K562 (cell line): Measurements from ENCODE around the gene C1orf174. TPM values are rescaled to one million over a fixed set of nuclear protein-coding genes. Genes with fewer than 3 reads are reported as not detected.
A peak's percentile ranks its signal among the peaks of the same experiment; 100 is the strongest.

ENCODE experiments used
- GATA2 ChIP-seq: sonication (generic); formaldehyde crosslinking; IDR thresholded peaks from 2 replicates; pipeline ENCODE4 v1.4.0; 2020; ENCODE audit warnings: mild to moderate bottlenecking, missing genetic modification reagents
- GATAD2A ChIP-seq: fragments of 450-650 bp; IDR thresholded peaks from 2 replicates; pipeline ENCODE4 v1.6.1; 2017
- HDAC1 ChIP-seq, 2 experiments: fragments of 450-650 bp; IDR thresholded peaks; 2 replicates each; pipeline ENCODE4 v1.6.1; 2016 to 2017; ENCODE audit warnings: inconsistent platforms in 1 of 2, mild to moderate bottlenecking in 1 of 2, moderate library complexity in 1 of 2
- KAT7 ChIP-seq: sonication (generic); formaldehyde crosslinking; IDR thresholded peaks from 2 replicates; pipeline ENCODE4 v1.8.0; 2022; ENCODE audit warnings: missing genetic modification reagents, mild to moderate bottlenecking, borderline replicate concordance
- MYC ChIP-seq, 2 experiments: fragments of 250-450 bp in 1 of 2; sonication (Bioruptor Pico) in 1 of 2; IDR thresholded peaks; 2 replicates each; pipeline versions ENCODE4 v1.5.1 to v1.6.1; 2012 to 2021; ENCODE audit warnings: low read depth in 2 of 2, borderline replicate concordance in 1 of 2, improper control_type of control experiment in 1 of 2, low read length in 1 of 2, mild to moderate bottlenecking in 1 of 2, moderate library complexity in 1 of 2
- NONO ChIP-seq, 2 experiments: fragments of 200-400 bp in 1 of 2; fragments of 450-650 bp in 1 of 2; formaldehyde crosslinking in 1 of 2; IDR thresholded peaks; 2 replicates each; pipeline ENCODE4 v1.6.1; 2017; ENCODE audit warnings: low read depth in 2 of 2, mild to moderate bottlenecking in 2 of 2, moderate library complexity in 2 of 2, low read length in 1 of 2
- PHTF2 ChIP-seq: fragments of 250-450 bp; sonication (Bioruptor Pico); IDR thresholded peaks from 2 replicates; pipeline ENCODE4 v1.5.0; 2021; ENCODE audit warnings: mild to moderate bottlenecking
- ZNF274 ChIP-seq: IDR thresholded peaks from 2 replicates; pipeline ENCODE4 v1.6.1; 2011; ENCODE audit warnings: low read depth, mild to moderate bottlenecking, low read length, moderate library complexity, borderline replicate concordance
- ZNF561 ChIP-seq: fragments of 450-650 bp; formaldehyde crosslinking; conservative IDR thresholded peaks from 2 replicates; pipeline ENCODE4 v1.4.0; 2020; ENCODE audit warnings: mild to moderate bottlenecking, moderate library complexity
- polyA plus RNA-seq, 8 experiments: library from polyadenylated mRNA; depleted of rRNA in 4 of 8; stranded (reverse) in 5 of 8; unstranded in 3 of 8; fragments of >200 nt; fragmentation: Nextera tagmentation in 2 of 8; fragmentation: Illumina TruSeq in 1 of 8; extraction: Ambion mirVana in 2 of 8; extraction: Trizol in 1 of 8; gene quantifications; 2 replicates each; pipeline versions ENCODE4 v1.2.1 to v1.2.3, GENCODE V29; 2011 to 2014; ENCODE audit warnings: inconsistent platforms in 1 of 8, missing spikeins in 1 of 8
- total RNA-seq, 7 experiments: library from RNA; depleted of rRNA in 6 of 7; stranded (reverse); fragments of >200 nt in 6 of 7; fragmentation: Illumina TruSeq in 2 of 7; extraction: Trizol in 2 of 7; gene quantifications; 2 replicates each; pipeline versions ENCODE4 v1.2.1 to v1.2.3, GENCODE V29; 2011 to 2021; ENCODE audit warnings: low replicate concordance in 1 of 7
- TF ChIP-seq, protein P1 (sequence below): sonication (generic); formaldehyde crosslinking; IDR thresholded peaks from 2 replicates; pipeline ENCODE4 v1.8.0; 2023; ENCODE audit warnings: mild to moderate bottlenecking, missing genetic modification reagents
- TF ChIP-seq, protein P2 (sequence below), 2 experiments: fragments of 450-650 bp in 1 of 2; sonication (generic) in 1 of 2; formaldehyde crosslinking in 1 of 2; IDR thresholded peaks in 1 of 2; conservative IDR thresholded peaks in 1 of 2; 2 replicates each; pipeline versions ENCODE4 v1.6.1 to v1.8.1; 2016 to 2023; ENCODE audit warnings: mild to moderate bottlenecking in 2 of 2, moderate library complexity in 2 of 2, inconsistent platforms in 1 of 2, missing genetic modification reagents in 1 of 2
- TF ChIP-seq, protein P3 (sequence below): fragments of 450-650 bp; formaldehyde crosslinking; conservative IDR thresholded peaks from 2 replicates; pipeline ENCODE4 v1.4.0; 2022; ENCODE audit warnings: mild to moderate bottlenecking, missing genetic modification characterization
- TF ChIP-seq, protein P4 (sequence below): fragments of 450-650 bp; formaldehyde crosslinking; IDR thresholded peaks from 2 replicates; pipeline ENCODE4 v1.4.0; 2020; ENCODE audit warnings: mild to moderate bottlenecking, moderate library complexity
- TF ChIP-seq, protein P5 (sequence below): fragments of 450-650 bp; formaldehyde crosslinking; IDR thresholded peaks from 2 replicates; pipeline ENCODE4 v1.4.0; 2020; ENCODE audit warnings: mild to moderate bottlenecking, mixed read lengths
- TF ChIP-seq, protein P6 (sequence below): fragments of 450-650 bp; formaldehyde crosslinking; IDR thresholded peaks from 2 replicates; pipeline ENCODE4 v1.4.0; 2020; ENCODE audit warnings: mild to moderate bottlenecking, moderate library complexity

C1orf174 gene
- total and polyA plus RNA-seq, 9 of the 15 experiments (the other 6 are each of a cell fraction or from before 2014, with no cell fraction given), result 38.5 to 64.9 (median 45.4) TPM

DNA sequence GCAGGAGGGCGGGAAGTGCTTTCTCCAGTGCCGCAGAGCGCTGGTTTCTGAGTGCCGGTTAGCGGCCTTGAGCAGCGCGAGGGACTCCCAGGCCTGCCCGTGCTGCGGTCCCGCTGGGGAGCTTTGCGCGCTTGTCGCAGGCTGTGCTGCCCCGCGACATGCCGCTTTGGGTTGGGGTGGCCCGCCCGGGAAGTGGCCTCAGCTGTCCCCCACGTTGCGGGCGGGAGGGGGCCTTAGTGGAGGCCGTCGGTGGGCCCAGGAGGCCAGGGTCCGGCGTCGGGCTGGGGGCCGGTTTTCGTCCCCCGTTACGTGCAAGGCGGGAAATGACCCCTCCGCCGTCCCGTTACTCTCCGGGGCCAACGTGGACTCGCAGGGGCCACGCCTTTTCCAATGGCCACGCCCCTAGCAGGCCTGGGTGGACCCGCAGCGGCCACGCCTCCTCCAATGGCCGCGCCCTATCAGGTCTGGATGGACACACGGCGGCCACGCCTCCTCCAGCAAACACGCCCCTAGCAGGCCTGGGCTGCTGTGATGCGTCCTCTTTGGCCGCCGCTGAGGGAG is 977 bp upstream of the C1orf174 start (continued):
- TF ChIP-seq, protein P1, sequence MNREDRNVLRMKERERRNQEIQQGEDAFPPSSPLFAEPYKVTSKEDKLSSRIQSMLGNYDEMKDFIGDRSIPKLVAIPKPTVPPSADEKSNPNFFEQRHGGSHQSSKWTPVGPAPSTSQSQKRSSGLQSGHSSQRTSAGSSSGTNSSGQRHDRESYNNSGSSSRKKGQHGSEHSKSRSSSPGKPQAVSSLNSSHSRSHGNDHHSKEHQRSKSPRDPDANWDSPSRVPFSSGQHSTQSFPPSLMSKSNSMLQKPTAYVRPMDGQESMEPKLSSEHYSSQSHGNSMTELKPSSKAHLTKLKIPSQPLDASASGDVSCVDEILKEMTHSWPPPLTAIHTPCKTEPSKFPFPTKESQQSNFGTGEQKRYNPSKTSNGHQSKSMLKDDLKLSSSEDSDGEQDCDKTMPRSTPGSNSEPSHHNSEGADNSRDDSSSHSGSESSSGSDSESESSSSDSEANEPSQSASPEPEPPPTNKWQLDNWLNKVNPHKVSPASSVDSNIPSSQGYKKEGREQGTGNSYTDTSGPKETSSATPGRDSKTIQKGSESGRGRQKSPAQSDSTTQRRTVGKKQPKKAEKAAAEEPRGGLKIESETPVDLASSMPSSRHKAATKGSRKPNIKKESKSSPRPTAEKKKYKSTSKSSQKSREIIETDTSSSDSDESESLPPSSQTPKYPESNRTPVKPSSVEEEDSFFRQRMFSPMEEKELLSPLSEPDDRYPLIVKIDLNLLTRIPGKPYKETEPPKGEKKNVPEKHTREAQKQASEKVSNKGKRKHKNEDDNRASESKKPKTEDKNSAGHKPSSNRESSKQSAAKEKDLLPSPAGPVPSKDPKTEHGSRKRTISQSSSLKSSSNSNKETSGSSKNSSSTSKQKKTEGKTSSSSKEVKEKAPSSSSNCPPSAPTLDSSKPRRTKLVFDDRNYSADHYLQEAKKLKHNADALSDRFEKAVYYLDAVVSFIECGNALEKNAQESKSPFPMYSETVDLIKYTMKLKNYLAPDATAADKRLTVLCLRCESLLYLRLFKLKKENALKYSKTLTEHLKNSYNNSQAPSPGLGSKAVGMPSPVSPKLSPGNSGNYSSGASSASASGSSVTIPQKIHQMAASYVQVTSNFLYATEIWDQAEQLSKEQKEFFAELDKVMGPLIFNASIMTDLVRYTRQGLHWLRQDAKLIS, result no peak; the same call in 1 of the 2 replicates
- peak; percentile 81 for TF ChIP-seq MYC (IDR thresholded peaks at IDR 0.05; ENCODE audit: low read depth, low read length)
- no peak; the same call in 1 of the 2 replicates for TF ChIP-seq MYC (CRISPR knock-in tag; IDR thresholded peaks at IDR 0.05; ENCODE audit: borderline replicate concordance, low read depth)
- TF ChIP-seq ZNF561 (CRISPR knock-in tag), result no peak
- no peak for TF ChIP-seq PHTF2 (CRISPR knock-in tag)
- TF ChIP-seq, protein P2, sequence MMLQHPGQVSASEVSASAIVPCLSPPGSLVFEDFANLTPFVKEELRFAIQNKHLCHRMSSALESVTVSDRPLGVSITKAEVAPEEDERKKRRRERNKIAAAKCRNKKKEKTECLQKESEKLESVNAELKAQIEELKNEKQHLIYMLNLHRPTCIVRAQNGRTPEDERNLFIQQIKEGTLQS (IDR thresholded peaks at IDR 0.05), result no peak
- TF ChIP-seq, protein P2 (CRISPR knock-in tag; conservative IDR thresholded peaks at IDR 0.05), result no peak
- TF ChIP-seq, protein P3, sequence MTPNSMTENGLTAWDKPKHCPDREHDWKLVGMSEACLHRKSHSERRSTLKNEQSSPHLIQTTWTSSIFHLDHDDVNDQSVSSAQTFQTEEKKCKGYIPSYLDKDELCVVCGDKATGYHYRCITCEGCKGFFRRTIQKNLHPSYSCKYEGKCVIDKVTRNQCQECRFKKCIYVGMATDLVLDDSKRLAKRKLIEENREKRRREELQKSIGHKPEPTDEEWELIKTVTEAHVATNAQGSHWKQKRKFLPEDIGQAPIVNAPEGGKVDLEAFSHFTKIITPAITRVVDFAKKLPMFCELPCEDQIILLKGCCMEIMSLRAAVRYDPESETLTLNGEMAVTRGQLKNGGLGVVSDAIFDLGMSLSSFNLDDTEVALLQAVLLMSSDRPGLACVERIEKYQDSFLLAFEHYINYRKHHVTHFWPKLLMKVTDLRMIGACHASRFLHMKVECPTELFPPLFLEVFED (CRISPR knock-in tag), result no peak
- TF ChIP-seq, protein P4, sequence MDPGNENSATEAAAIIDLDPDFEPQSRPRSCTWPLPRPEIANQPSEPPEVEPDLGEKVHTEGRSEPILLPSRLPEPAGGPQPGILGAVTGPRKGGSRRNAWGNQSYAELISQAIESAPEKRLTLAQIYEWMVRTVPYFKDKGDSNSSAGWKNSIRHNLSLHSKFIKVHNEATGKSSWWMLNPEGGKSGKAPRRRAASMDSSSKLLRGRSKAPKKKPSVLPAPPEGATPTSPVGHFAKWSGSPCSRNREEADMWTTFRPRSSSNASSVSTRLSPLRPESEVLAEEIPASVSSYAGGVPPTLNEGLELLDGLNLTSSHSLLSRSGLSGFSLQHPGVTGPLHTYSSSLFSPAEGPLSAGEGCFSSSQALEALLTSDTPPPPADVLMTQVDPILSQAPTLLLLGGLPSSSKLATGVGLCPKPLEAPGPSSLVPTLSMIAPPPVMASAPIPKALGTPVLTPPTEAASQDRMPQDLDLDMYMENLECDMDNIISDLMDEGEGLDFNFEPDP, result no peak
- peak in 1 of 2 experiments; percentile 68; a peak in 3 of 4 replicates for TF ChIP-seq NONO (IDR thresholded peaks at IDR 0.05; ENCODE audit: low read depth in 2 of 2, low read length in 1 of 2)
- TF ChIP-seq HDAC1 (IDR thresholded peaks at IDR 0.05), result peak in 1 of 2 experiments; percentile 95; a peak in 2 of 4 replicates
- TF ChIP-seq GATA2 (CRISPR knock-in tag), result no peak
- TF ChIP-seq KAT7 (CRISPR knock-in tag), result no peak
- no peak for TF ChIP-seq GATAD2A
- TF ChIP-seq ZNF274, result no peak
- TF ChIP-seq, protein P5, sequence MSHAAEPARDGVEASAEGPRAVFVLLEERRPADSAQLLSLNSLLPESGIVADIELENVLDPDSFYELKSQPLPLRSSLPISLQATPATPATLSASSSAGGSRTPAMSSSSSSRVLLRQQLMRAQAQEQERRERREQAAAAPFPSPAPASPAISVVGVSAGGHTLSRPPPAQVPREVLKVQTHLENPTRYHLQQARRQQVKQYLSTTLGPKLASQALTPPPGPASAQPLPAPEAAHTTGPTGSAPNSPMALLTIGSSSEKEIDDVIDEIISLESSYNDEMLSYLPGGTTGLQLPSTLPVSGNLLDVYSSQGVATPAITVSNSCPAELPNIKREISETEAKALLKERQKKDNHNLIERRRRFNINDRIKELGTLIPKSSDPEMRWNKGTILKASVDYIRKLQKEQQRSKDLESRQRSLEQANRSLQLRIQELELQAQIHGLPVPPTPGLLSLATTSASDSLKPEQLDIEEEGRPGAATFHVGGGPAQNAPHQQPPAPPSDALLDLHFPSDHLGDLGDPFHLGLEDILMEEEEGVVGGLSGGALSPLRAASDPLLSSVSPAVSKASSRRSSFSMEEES (CRISPR knock-in tag), result no peak
- TF ChIP-seq, protein P6, sequence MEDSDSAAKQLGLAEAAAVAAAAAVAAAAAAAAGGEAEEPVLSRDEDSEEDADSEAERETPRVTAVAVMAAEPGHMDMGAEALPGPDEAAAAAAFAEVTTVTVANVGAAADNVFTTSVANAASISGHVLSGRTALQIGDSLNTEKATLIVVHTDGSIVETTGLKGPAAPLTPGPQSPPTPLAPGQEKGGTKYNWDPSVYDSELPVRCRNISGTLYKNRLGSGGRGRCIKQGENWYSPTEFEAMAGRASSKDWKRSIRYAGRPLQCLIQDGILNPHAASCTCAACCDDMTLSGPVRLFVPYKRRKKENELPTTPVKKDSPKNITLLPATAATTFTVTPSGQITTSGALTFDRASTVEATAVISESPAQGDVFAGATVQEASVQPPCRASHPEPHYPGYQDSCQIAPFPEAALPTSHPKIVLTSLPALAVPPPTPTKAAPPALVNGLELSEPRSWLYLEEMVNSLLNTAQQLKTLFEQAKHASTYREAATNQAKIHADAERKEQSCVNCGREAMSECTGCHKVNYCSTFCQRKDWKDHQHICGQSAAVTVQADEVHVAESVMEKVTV (CRISPR knock-in tag), result no peak
